Measurements from ENCODE around the gene CBR4. TPM values are rescaled to one million over a fixed set of nuclear protein-coding genes. Genes with fewer than 3 reads are reported as not detected.

Gene CBR4
- total RNA-seq: 14.8 and 23.3 TPM in 2 replicates

- peak within 1 kb of the TSS; percentile 71 for H3K4me3 ChIP-seq (ENCODE audit: low read depth, low read length)
- TF ChIP-seq CTCF (IDR thresholded peaks at IDR 0.05; ENCODE audit: insufficient read depth, low read depth, low read length): peak; percentile 31
- DNase-seq (ENCODE audit: low read depth): peak; percentile 99
These were observed at the start of gene CBR4 for GRCh38 chr4:169010125-169011023. Gene CBR4, minus strand, starts transcription at chr4:169010255. Its CDS starts 166 bp downstream, at chr4:169010089.

- DNase-seq (ENCODE audit: low read depth): peak; percentile 59
- no peak overlapping the region for H3K4me3 ChIP-seq (ENCODE audit: low read depth, low read length)
These were observed 49.5 kb upstream of the CBR4 start for GRCh38 chr4:169059306-169060211.

GRCh38 chr4:169058312-169058711, 48.3 kb upstream of the CBR4 start:
- no peak overlapping the region for H3K4me3 ChIP-seq (ENCODE audit: low read depth, low read length)
- DNase-seq (ENCODE audit: low read depth): no peak
- TF ChIP-seq CTCF (IDR thresholded peaks at IDR 0.05; ENCODE audit: insufficient read depth, low read depth, low read length): no peak

More at GRCh38 chr4:169059306-169060211, 49.5 kb upstream of the CBR4 start:
- no peak for TF ChIP-seq CTCF (IDR thresholded peaks at IDR 0.05; ENCODE audit: insufficient read depth, low read depth, low read length)

- no peak overlapping the region for H3K4me3 ChIP-seq (ENCODE audit: low read depth, low read length)
- no peak for DNase-seq (ENCODE audit: low read depth)
- no peak for TF ChIP-seq CTCF (IDR thresholded peaks at IDR 0.05; ENCODE audit: insufficient read depth, low read depth, low read length)
These were observed 44.8 kb upstream of the CBR4 start for GRCh38 chr4:169054879-169055278.

GRCh38 chr4:169052594-169052945, 42.5 kb upstream of the CBR4 start:
- no peak for TF ChIP-seq CTCF (IDR thresholded peaks at IDR 0.05; ENCODE audit: insufficient read depth, low read depth, low read length)
- no peak for DNase-seq (ENCODE audit: low read depth)
- no peak overlapping the region for H3K4me3 ChIP-seq (ENCODE audit: low read depth, low read length)

GRCh38 chr4:169051761-169052593, 41.9 kb upstream of the CBR4 start:
- no peak for TF ChIP-seq CTCF (IDR thresholded peaks at IDR 0.05; ENCODE audit: insufficient read depth, low read depth, low read length)
- no peak overlapping the region for H3K4me3 ChIP-seq (ENCODE audit: low read depth, low read length)
- DNase-seq (ENCODE audit: low read depth): no peak
